ENCODE measurements around the gene SPATA2L. TPM values are rescaled to one million over a fixed set of nuclear protein-coding genes. Genes with fewer than 3 reads are reported as not detected.

The SPATA2L gene
- total and polyA plus RNA-seq, 10 of the 15 experiments (the other 5 are each of a cell fraction or from before 2014, with no cell fraction given), result 0.20 to 6.9 (median 3.9) TPM; not detected in 1

- no peak for TF ChIP-seq MXI1 (IDR thresholded peaks at IDR 0.05; ENCODE audit: low read depth, low read length)
- no peak for TF ChIP-seq KLF5 (IDR thresholded peaks at IDR 0.05; ENCODE audit: partially characterized antibody)
- no peak for TF ChIP-seq RB1 (IDR thresholded peaks at IDR 0.05; ENCODE audit: borderline replicate concordance)
- no peak for TF ChIP-seq USF2 (IDR thresholded peaks at IDR 0.05; ENCODE audit: borderline replicate concordance, low read depth, low read length)
- TF ChIP-seq DPF2 (IDR thresholded peaks at IDR 0.05), result no peak
- no peak for TF ChIP-seq MTA2 (IDR thresholded peaks at IDR 0.05; ENCODE audit: low read depth)
- no peak for TF ChIP-seq SRF (IDR thresholded peaks at IDR 0.05; ENCODE audit: low read depth in 2 of 2, low read length in 2 of 2)
- no peak for TF ChIP-seq NRF1 (conservative IDR thresholded peaks at IDR 0.05; ENCODE audit: low read depth, low read length)
- no peak for TF ChIP-seq JUNB (IDR thresholded peaks at IDR 0.05)
Measured at GRCh38 chr16:89736554-89736953, 35.0 kb upstream of the SPATA2L start (continued).

GRCh38 chr16:89733792-89734191 lies 32.3 kb upstream of the SPATA2L start:
- no peaks in the 10 kb centered on the region; the same call in 2 of the 3 replicates for H3K9me3 ChIP-seq (replicated peaks; ENCODE audit: control insufficient read depth, insufficient read depth, low read length)
- peaks cover 32% of the 10 kb centered on the region in 2 experiments for H3K36me3 ChIP-seq (ENCODE audit: control insufficient read depth in 2 of 2, insufficient read depth in 2 of 2, low read length in 1 of 2)
- WGBS (ENCODE audit: insufficient coverage, insufficient replicate concordance, low lambda C conversion rate, missing lambda C conversion rate), result 93% methylated on average over 21 of the region's 21 CpGs
- ChIA-PET CTCF (no interaction called here), POLR2A (no interaction called here), RAD21 (ENCODE audit: unreplicated experiment) (no interaction called here), SMC1A (ENCODE audit: uncharacterized antibody, unreplicated experiment) (no interaction called here)
- H3K79me2 ChIP-seq (ENCODE audit: control insufficient read depth, insufficient read depth, low read length), result no peaks in the 10 kb centered on the region
- intact Hi-C loops (cut with micrococcal nuclease; ENCODE audit: unreplicated experiment), result no loop called here
- H3K4me1 ChIP-seq (ENCODE audit: control insufficient read depth, insufficient read depth, low read length), result peaks cover 3% of the 10 kb centered on the region; the same call in 1 of the 2 replicates
- FAIRE-seq, result no peak
- H4K20me1 ChIP-seq (ENCODE audit: control insufficient read depth, insufficient read depth), result no peaks in the 10 kb centered on the region
- H2AFZ ChIP-seq (ENCODE audit: control insufficient read depth, low read depth, low read length), result no peak overlapping the region
- no peak overlapping the region for H3K9ac ChIP-seq (ENCODE audit: control insufficient read depth, insufficient read depth, low read length)
- in situ Hi-C loops (cut with MboI), result no loop called here
- H3K27me3 ChIP-seq (replicated peaks in 1 of 2; ENCODE audit: control insufficient read depth in 2 of 2, insufficient read depth in 2 of 2, low read length in 1 of 2), result no peaks in the 10 kb centered on the region
- no TSS peak for BruUV-seq (replicated peaks)
- H3K4me2 ChIP-seq (ENCODE audit: control insufficient read depth, insufficient read depth), result no peak overlapping the region
- TF ChIP-seq NRF1 (conservative IDR thresholded peaks at IDR 0.05; ENCODE audit: low read depth, low read length) (no peak), POLR2A (IDR thresholded peaks at IDR 0.05; ENCODE audit: low read depth, low read length) (peak; percentile 47), JUND (IDR thresholded peaks at IDR 0.05; ENCODE audit: low read depth, low read length) (no peak), ESRRA (IDR thresholded peaks at IDR 0.05; ENCODE audit: low read length) (no peak), RAD51 (IDR thresholded peaks at IDR 0.05) (no peak)
- no peak overlapping the region for H3K27ac ChIP-seq (ENCODE audit: control insufficient read depth, insufficient read depth)
- ATAC-seq, result no peak
- no peak for DNase-seq (ENCODE audit: low read depth, low spot score)
- H3K4me3 ChIP-seq, result no peak overlapping the region
